H1 (cell line): ENCODE measurements around the gene PRDM5. TPM values are rescaled to one million over a fixed set of nuclear protein-coding genes. Genes with fewer than 3 reads are reported as not detected.

Experiments
- CBX8 ChIP-seq: fragments of 300-800, 300-1000 bp; sonication (generic); IDR thresholded peaks from 2 replicates; pipeline ENCODE4 v1.7.1; 2016; ENCODE audit warnings: low read depth, low read length, borderline replicate concordance
- EP300 ChIP-seq, 2 experiments: IDR thresholded peaks; 1 replicate in 1 of 2; 2 replicates in 1 of 2; pipeline ENCODE4 v1.6.1; 2011 to 2012; ENCODE audit warnings: low read depth in 2 of 2, low read length in 2 of 2, mild to moderate bottlenecking in 2 of 2, borderline replicate concordance in 1 of 2, inconsistent platforms in 1 of 2, moderate library complexity in 1 of 2
- POLR2A ChIP-seq, 2 experiments: IDR thresholded peaks; 1 replicate in 1 of 2; 2 replicates in 1 of 2; pipeline ENCODE4 v1.6.1; 2011; ENCODE audit warnings: low read depth in 2 of 2, low read length in 2 of 2, mild to moderate bottlenecking in 2 of 2; ENCODE audit errors: control extremely low read depth in 1 of 2
- POU5F1 ChIP-seq: IDR thresholded peaks from 2 replicates; pipeline ENCODE4 v1.6.1; 2011; ENCODE audit warnings: low read depth, mild to moderate bottlenecking, low read length, moderate library complexity
- SP1 ChIP-seq: IDR thresholded peaks from 2 replicates; pipeline ENCODE4 v1.6.1; 2011; ENCODE audit warnings: low read depth, low read length
- SP2 ChIP-seq: IDR thresholded peaks from 2 replicates; pipeline ENCODE4 v1.6.1; 2012; ENCODE audit warnings: mild to moderate bottlenecking, low read length, inconsistent platforms
- SRF ChIP-seq: IDR thresholded peaks from 2 replicates; pipeline ENCODE4 v1.6.1; 2011; ENCODE audit warnings: mild to moderate bottlenecking, low read depth, low read length, moderate library complexity
- TCF12 ChIP-seq: IDR thresholded peaks from 2 replicates; pipeline ENCODE4 v1.6.1; 2011; ENCODE audit warnings: low read depth, mild to moderate bottlenecking, low read length
- TEAD4 ChIP-seq: IDR thresholded peaks from 2 replicates; pipeline ENCODE4 v1.6.1; 2012; ENCODE audit warnings: low read depth, low read length, inconsistent platforms, mixed read lengths
- polyA plus RNA-seq, 7 experiments: library from polyadenylated mRNA; depleted of rRNA in 3 of 7; stranded (reverse) in 5 of 7; unstranded in 2 of 7; fragments of >200 nt in 5 of 7; fragments of 200-250 nt in 2 of 7; gene quantifications; 1 replicate in 5 of 7; 2 replicates in 1 of 7; 4 replicates in 1 of 7; pipeline versions ENCODE4 v1.2.1 to v1.2.3, GENCODE V29; 2011 to 2013; ENCODE audit warnings: missing spikeins in 2 of 7, mixed read lengths in 2 of 7
- total RNA-seq: library from RNA; stranded (reverse); fragmentation: NEBNext Ultra II Directional; extraction: Animal tissue kit (Norgen Biotek cat#: 25700); gene quantifications from 2 replicates; pipeline ENCODE4 v1.2.1, GENCODE V29; 2021
- TF ChIP-seq, protein P1 (sequence below): fragments of 300-600 bp; sonication (generic); IDR thresholded peaks from 2 replicates; pipeline ENCODE4 v1.7.1; 2012; ENCODE audit warnings: low read length, moderate library complexity, mild to moderate bottlenecking, inconsistent platforms; ENCODE audit not compliant: insufficient replicate concordance

PRDM5 gene
- total and polyA plus RNA-seq, 2 of the 8 experiments (the other 6 are each of a cell fraction or from before 2014, with no cell fraction given): 8.2 to 23.4 TPM

DNA sequence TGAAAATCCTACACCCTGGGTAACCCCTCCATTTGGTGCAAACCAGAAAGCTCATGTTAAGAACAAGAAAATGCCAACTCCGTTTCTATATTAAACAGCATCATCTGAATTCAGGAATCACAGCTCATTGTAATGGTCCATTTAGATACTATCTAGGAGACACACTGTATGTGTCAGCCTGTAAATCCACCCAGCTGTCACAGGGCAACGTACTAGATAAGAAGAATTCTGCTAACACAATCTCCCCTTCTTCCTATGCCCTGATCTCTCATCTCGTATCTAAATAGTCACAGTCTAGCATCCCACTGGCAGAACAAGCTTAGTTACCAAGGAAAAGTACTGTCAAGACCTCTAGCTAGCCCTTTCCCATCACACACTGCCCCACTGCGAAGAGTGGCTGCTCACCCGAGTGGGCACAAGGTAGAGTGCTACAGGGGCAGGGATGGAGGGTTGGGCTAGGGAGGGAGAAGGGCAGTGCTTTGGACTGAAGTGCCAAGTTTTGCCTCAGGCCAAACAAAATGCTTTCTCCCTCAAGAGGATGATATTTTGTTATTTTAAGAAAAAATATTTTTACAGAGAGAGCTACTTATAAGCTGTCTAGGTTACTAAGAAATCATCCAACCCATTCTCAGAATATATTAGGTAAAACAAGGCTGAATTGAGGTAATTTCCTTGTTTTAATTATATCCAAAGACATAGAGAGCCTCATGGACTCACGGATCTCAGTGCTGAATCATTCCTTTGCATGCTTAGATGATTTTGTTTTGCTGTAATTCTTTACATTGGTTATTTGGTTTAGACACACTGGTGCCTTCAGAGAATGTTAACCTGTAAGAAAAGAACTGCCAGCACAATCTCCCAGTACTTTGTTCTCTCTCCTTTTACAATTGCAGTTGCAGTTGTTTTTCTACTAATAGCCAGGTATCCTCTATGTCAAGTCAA lies 196.6 kb downstream of the PRDM5 start (continued):
- TF ChIP-seq, protein P1, sequence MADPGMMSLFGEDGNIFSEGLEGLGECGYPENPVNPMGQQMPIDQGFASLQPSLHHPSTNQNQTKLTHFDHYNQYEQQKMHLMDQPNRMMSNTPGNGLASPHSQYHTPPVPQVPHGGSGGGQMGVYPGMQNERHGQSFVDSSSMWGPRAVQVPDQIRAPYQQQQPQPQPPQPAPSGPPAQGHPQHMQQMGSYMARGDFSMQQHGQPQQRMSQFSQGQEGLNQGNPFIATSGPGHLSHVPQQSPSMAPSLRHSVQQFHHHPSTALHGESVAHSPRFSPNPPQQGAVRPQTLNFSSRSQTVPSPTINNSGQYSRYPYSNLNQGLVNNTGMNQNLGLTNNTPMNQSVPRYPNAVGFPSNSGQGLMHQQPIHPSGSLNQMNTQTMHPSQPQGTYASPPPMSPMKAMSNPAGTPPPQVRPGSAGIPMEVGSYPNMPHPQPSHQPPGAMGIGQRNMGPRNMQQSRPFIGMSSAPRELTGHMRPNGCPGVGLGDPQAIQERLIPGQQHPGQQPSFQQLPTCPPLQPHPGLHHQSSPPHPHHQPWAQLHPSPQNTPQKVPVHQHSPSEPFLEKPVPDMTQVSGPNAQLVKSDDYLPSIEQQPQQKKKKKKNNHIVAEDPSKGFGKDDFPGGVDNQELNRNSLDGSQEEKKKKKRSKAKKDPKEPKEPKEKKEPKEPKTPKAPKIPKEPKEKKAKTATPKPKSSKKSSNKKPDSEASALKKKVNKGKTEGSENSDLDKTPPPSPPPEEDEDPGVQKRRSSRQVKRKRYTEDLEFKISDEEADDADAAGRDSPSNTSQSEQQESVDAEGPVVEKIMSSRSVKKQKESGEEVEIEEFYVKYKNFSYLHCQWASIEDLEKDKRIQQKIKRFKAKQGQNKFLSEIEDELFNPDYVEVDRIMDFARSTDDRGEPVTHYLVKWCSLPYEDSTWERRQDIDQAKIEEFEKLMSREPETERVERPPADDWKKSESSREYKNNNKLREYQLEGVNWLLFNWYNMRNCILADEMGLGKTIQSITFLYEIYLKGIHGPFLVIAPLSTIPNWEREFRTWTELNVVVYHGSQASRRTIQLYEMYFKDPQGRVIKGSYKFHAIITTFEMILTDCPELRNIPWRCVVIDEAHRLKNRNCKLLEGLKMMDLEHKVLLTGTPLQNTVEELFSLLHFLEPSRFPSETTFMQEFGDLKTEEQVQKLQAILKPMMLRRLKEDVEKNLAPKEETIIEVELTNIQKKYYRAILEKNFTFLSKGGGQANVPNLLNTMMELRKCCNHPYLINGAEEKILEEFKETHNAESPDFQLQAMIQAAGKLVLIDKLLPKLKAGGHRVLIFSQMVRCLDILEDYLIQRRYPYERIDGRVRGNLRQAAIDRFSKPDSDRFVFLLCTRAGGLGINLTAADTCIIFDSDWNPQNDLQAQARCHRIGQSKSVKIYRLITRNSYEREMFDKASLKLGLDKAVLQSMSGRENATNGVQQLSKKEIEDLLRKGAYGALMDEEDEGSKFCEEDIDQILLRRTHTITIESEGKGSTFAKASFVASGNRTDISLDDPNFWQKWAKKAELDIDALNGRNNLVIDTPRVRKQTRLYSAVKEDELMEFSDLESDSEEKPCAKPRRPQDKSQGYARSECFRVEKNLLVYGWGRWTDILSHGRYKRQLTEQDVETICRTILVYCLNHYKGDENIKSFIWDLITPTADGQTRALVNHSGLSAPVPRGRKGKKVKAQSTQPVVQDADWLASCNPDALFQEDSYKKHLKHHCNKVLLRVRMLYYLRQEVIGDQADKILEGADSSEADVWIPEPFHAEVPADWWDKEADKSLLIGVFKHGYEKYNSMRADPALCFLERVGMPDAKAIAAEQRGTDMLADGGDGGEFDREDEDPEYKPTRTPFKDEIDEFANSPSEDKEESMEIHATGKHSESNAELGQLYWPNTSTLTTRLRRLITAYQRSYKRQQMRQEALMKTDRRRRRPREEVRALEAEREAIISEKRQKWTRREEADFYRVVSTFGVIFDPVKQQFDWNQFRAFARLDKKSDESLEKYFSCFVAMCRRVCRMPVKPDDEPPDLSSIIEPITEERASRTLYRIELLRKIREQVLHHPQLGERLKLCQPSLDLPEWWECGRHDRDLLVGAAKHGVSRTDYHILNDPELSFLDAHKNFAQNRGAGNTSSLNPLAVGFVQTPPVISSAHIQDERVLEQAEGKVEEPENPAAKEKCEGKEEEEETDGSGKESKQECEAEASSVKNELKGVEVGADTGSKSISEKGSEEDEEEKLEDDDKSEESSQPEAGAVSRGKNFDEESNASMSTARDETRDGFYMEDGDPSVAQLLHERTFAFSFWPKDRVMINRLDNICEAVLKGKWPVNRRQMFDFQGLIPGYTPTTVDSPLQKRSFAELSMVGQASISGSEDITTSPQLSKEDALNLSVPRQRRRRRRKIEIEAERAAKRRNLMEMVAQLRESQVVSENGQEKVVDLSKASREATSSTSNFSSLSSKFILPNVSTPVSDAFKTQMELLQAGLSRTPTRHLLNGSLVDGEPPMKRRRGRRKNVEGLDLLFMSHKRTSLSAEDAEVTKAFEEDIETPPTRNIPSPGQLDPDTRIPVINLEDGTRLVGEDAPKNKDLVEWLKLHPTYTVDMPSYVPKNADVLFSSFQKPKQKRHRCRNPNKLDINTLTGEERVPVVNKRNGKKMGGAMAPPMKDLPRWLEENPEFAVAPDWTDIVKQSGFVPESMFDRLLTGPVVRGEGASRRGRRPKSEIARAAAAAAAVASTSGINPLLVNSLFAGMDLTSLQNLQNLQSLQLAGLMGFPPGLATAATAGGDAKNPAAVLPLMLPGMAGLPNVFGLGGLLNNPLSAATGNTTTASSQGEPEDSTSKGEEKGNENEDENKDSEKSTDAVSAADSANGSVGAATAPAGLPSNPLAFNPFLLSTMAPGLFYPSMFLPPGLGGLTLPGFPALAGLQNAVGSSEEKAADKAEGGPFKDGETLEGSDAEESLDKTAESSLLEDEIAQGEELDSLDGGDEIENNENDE: no peak
- no peak for TF ChIP-seq EP300 (IDR thresholded peaks at IDR 0.05; ENCODE audit: borderline replicate concordance in 1 of 2, low read depth in 2 of 2, low read length in 2 of 2)
- no peak for TF ChIP-seq SRF
- no peak for TF ChIP-seq SP1
- TF ChIP-seq POLR2A (IDR thresholded peaks at IDR 0.05; ENCODE audit: control extremely low read depth in 1 of 2, low read depth in 2 of 2, low read length in 2 of 2): no peak
- no peak for TF ChIP-seq TCF12
- no peak for TF ChIP-seq SP2
- no peak for TF ChIP-seq CBX8
- no peak for TF ChIP-seq TEAD4
- no peak for TF ChIP-seq POU5F1
